ENCODE data around the gene DISC1. TPM values are rescaled to one million over a fixed set of nuclear protein-coding genes. Genes with fewer than 3 reads are reported as not detected.
"Not testable (repeated sequence)": the region's sequence is repeated elsewhere in the genome, so short reads cannot be mapped to it uniquely, and the experiment has no call there.

DISC1 gene
- total RNA-seq, 1 experiment from 2014 or later: 3.8 TPM

- DNase-seq (ENCODE audit: low read depth): no peak
Observed at GRCh38 chr1:231605149-231606100, 21.2 kb upstream of the DISC1 start.

- DNase-seq (ENCODE audit: low read depth): peak; percentile 13
Observed at GRCh38 chr1:231606712-231607111, 19.9 kb upstream of the DISC1 start.

GRCh38 chr1:231610388-231610787 is 16.2 kb upstream of the DISC1 start:
- no peak for DNase-seq (ENCODE audit: low read depth)

GRCh38 chr1:231611111-231611510 is 15.5 kb upstream of the DISC1 start:
- no peak for DNase-seq (ENCODE audit: low read depth)

GRCh38 chr1:231611851-231612250 is 14.7 kb upstream of the DISC1 start:
- no peak for DNase-seq (ENCODE audit: low read depth)

GRCh38 chr1:231612393-231613089 is 14.0 kb upstream of the DISC1 start:
- DNase-seq (ENCODE audit: low read depth): no peak

GRCh38 chr1:231613419-231614349 is 12.9 kb upstream of the DISC1 start:
- DNase-seq (ENCODE audit: low read depth): no peak

- DNase-seq (ENCODE audit: low read depth): no peak
Observed at GRCh38 chr1:231616667-231617066, 9.9 kb upstream of the DISC1 start.

- no peak for DNase-seq (ENCODE audit: low read depth)
Observed at GRCh38 chr1:231618609-231619256, 7.9 kb upstream of the DISC1 start.

- DNase-seq (ENCODE audit: low read depth): no peak
Observed at GRCh38 chr1:231619257-231619634, 7.3 kb upstream of the DISC1 start.

GRCh38 chr1:231625042-231625441 is 1.5 kb upstream of the DISC1 start:
- DNase-seq (ENCODE audit: low read depth): not testable (repeated sequence)

- DNase-seq (ENCODE audit: low read depth): no peak
Observed at GRCh38 chr1:231625975-231626534, 535 bp upstream of the DISC1 start.

- DNase-seq (ENCODE audit: low read depth): peak; percentile 58
Observed at GRCh38 chr1:231626951-231627614, 493 bp downstream of the DISC1 start.

- peak; percentile 28 for DNase-seq (ENCODE audit: low read depth)
Observed at GRCh38 chr1:231628207-231628876, 1.8 kb downstream of the DISC1 start.

GRCh38 chr1:231629132-231629531 is 2.5 kb downstream of the DISC1 start:
- peak; percentile 42 for DNase-seq (ENCODE audit: low read depth)

GRCh38 chr1:231630558-231631205 is 4.1 kb downstream of the DISC1 start:
- DNase-seq (ENCODE audit: low read depth): peak; percentile 16

GRCh38 chr1:231631717-231632116 is 5.1 kb downstream of the DISC1 start:
- peak; percentile 14 for DNase-seq (ENCODE audit: low read depth)

- DNase-seq (ENCODE audit: low read depth): no peak
Observed at GRCh38 chr1:231632119-231632518, 5.5 kb downstream of the DISC1 start.

GRCh38 chr1:231634323-231635013 is 7.9 kb downstream of the DISC1 start:
- no peak for DNase-seq (ENCODE audit: low read depth)
